IMR-90 (cell line): ENCODE data around the gene DYNLRB1. TPM values are rescaled to one million over a fixed set of nuclear protein-coding genes. Genes with fewer than 3 reads are reported as not detected.

Experiments
- ATAC-seq: fragments of 200-7000 bp; cut with Tn5 transposase; 2 replicates; pipeline ENCODE4 v1.9.1; 2020; ENCODE audit warnings: low read depth, mild to moderate bottlenecking, moderate library complexity
- BruUV-seq: library from RNA; stranded (reverse); fragments of 400-500 nt; replicated peaks from 2 replicates; lab custom pipeline; 2021; lab: Mats Ljungman, UMichigan
- CTCF ChIA-PET: fragments of 300-600 bp; formaldehyde crosslinking; extraction: SDS; loops from one replicate; lab custom pipeline; 2021; ENCODE audit warnings: antibody characterized with exemption; lab: Yijun Ruan, JAX
- POLR2A ChIA-PET: fragments of 300-600 bp; sonication (Branson Sonifier 250); formaldehyde crosslinking; loops from one replicate; lab custom pipeline; 2022; ENCODE audit warnings: antibody characterized with exemption; ENCODE audit not compliant: unreplicated experiment; lab: Charles Lee
- DNase-seq: peaks from one replicate; pipeline ENCODE4 v3.0.0; 2013
- H2AFZ ChIP-seq: replicated peaks from 2 replicates; pipeline ENCODE3; 2013; ENCODE audit warnings: low read length, mild to moderate bottlenecking; ENCODE audit not compliant: poor library complexity
- H2AK5ac ChIP-seq: 2 replicates; pipeline ENCODE4 v1.6.1; 2013; ENCODE audit warnings: low read depth, low read length, inconsistent platforms
- H2AK9ac ChIP-seq: replicated peaks from 2 replicates; pipeline ENCODE3; 2013; ENCODE audit warnings: mild to moderate bottlenecking, low read depth, low read length, moderate library complexity; ENCODE audit not compliant: poor library complexity
- H2BK120ac ChIP-seq: 2 replicates; pipeline ENCODE4 v1.6.1; 2013; ENCODE audit warnings: low read depth, low read length, inconsistent platforms
- H2BK15ac ChIP-seq: 3 replicates; pipeline ENCODE4 v1.6.1; 2013; ENCODE audit warnings: low read depth, low read length, inconsistent platforms
- H2BK20ac ChIP-seq: 2 replicates; pipeline ENCODE4 v1.6.1; 2013; ENCODE audit warnings: low read depth, mild to moderate bottlenecking, inconsistent platforms, low read length, moderate library complexity
- H2BK5ac ChIP-seq: 2 replicates; pipeline ENCODE4 v1.6.1; 2013; ENCODE audit warnings: mild to moderate bottlenecking, low read depth, low read length, inconsistent platforms; ENCODE audit not compliant: poor library complexity, severe bottlenecking
- H3K14ac ChIP-seq: replicated peaks from 2 replicates; pipeline ENCODE4 v1.6.1; 2013; ENCODE audit warnings: low read depth, low read length, inconsistent platforms
- H3K18ac ChIP-seq: 2 replicates; pipeline ENCODE4 v1.6.1; 2013; ENCODE audit warnings: low read depth, low read length, control low read depth
- H3K23ac ChIP-seq: 2 replicates; pipeline ENCODE4 v1.6.1; 2013; ENCODE audit warnings: low read depth, low read length, inconsistent platforms
- H3K27ac ChIP-seq: 2 replicates; pipeline ENCODE4 v1.5.1; 2013; ENCODE audit warnings: mild to moderate bottlenecking, control low read depth, low read length; ENCODE audit not compliant: insufficient read depth
- H3K27me3 ChIP-seq: 2 replicates; pipeline ENCODE4 v1.6.1; 2013; ENCODE audit warnings: low read length; ENCODE audit not compliant: control insufficient read depth, insufficient read depth
- H3K36me3 ChIP-seq: 2 replicates; pipeline ENCODE4 v1.6.1; 2013; ENCODE audit warnings: low read length, mixed read lengths; ENCODE audit not compliant: control insufficient read depth, insufficient read depth
- H3K4ac ChIP-seq: 2 replicates; pipeline ENCODE4 v1.6.1; 2013; ENCODE audit warnings: low read depth, low read length, inconsistent platforms
- H3K4me1 ChIP-seq: 2 replicates; pipeline ENCODE4 v1.6.1; 2013; ENCODE audit warnings: low read length, mixed read lengths; ENCODE audit not compliant: control insufficient read depth, insufficient read depth
- H3K4me2 ChIP-seq: 2 replicates; pipeline ENCODE4 v1.6.1; 2013; ENCODE audit warnings: low read depth, mild to moderate bottlenecking, control low read depth, low read length, moderate library complexity
- H3K4me3 ChIP-seq: 2 replicates; pipeline ENCODE4 v1.5.1; 2013; ENCODE audit warnings: low read depth, mild to moderate bottlenecking, control low read depth, low read length, moderate library complexity; ENCODE audit not compliant: insufficient read depth
- H3K56ac ChIP-seq: 2 replicates; pipeline ENCODE4 v1.6.1; 2013; ENCODE audit warnings: low read length, inconsistent platforms; ENCODE audit not compliant: insufficient read depth; ENCODE audit errors: extremely low read depth
- H3K79me1 ChIP-seq, 2 experiments: 2 replicates each; pipeline ENCODE4 v1.6.1; 2013; ENCODE audit warnings: low read length in 2 of 2, inconsistent platforms in 1 of 2, low read depth in 1 of 2
- H3K9ac ChIP-seq: 2 replicates; pipeline ENCODE4 v1.6.1; 2013; ENCODE audit warnings: low read depth, low read length, control low read depth
- H3K9me1 ChIP-seq: 2 replicates; pipeline ENCODE4 v1.6.1; 2013; ENCODE audit warnings: low read length, inconsistent platforms; ENCODE audit not compliant: insufficient read depth
- H3K9me3 ChIP-seq: 2 replicates; pipeline ENCODE4 v1.6.1; 2013; ENCODE audit warnings: low read length; ENCODE audit not compliant: control insufficient read depth, insufficient read depth
- H4K20me1 ChIP-seq: 2 replicates; pipeline ENCODE4 v1.6.1; 2013; ENCODE audit warnings: low read length, inconsistent platforms; ENCODE audit not compliant: insufficient read depth
- H4K5ac ChIP-seq: 2 replicates; pipeline ENCODE4 v1.6.1; 2013; ENCODE audit warnings: mild to moderate bottlenecking, low read depth, low read length, control low read depth
- H4K8ac ChIP-seq, 2 experiments: 2 replicates each; pipeline ENCODE4 v1.6.1; 2013; ENCODE audit warnings: low read depth in 2 of 2, low read length in 2 of 2, control low read depth in 1 of 2, inconsistent platforms in 1 of 2
- H4K91ac ChIP-seq: 2 replicates; pipeline ENCODE4 v1.6.1; 2013; ENCODE audit warnings: low read depth, low read length, inconsistent platforms; ENCODE audit not compliant: insufficient read depth
- CEBPB ChIP-seq: IDR thresholded peaks from 2 replicates; pipeline ENCODE4 v1.6.1; 2012; ENCODE audit warnings: low read depth, low read length, improper control_type of control experiment
- CHD1 ChIP-seq: IDR thresholded peaks from 2 replicates; pipeline ENCODE4 v1.6.1; 2012; ENCODE audit warnings: low read depth, low read length, improper control_type of control experiment
- CTCF ChIP-seq: conservative IDR thresholded peaks from 2 replicates; pipeline ENCODE4 v1.5.1; 2012; ENCODE audit warnings: mild to moderate bottlenecking, low read depth, low read length, improper control_type of control experiment
- ELK1 ChIP-seq: fragments of 150-350 bp; IDR thresholded peaks from 2 replicates; pipeline ENCODE4 v1.6.1; 2016; ENCODE audit warnings: low read depth, mild to moderate bottlenecking, low read length, moderate library complexity, borderline replicate concordance
- FOS ChIP-seq: fragments of 150-350 bp; IDR thresholded peaks from 2 replicates; pipeline ENCODE4 v1.6.1; 2016; ENCODE audit warnings: low read depth, low read length
- MAFK ChIP-seq: IDR thresholded peaks from 2 replicates; pipeline ENCODE4 v1.6.1; 2012; ENCODE audit warnings: low read depth, low read length, improper control_type of control experiment
- MXI1 ChIP-seq: IDR thresholded peaks from 2 replicates; pipeline ENCODE4 v1.6.1; 2012; ENCODE audit warnings: low read depth, mild to moderate bottlenecking, low read length, moderate library complexity, borderline replicate concordance
- NFE2L2 ChIP-seq: fragments of 150-350 bp; IDR thresholded peaks from 2 replicates; pipeline ENCODE4 v1.6.1; 2016; ENCODE audit warnings: low read depth, mild to moderate bottlenecking, low read length
- POLR2A ChIP-seq: IDR thresholded peaks from 2 replicates; pipeline ENCODE4 v1.6.1; 2012; ENCODE audit warnings: mild to moderate bottlenecking, low read depth, low read length
- RAD21 ChIP-seq: IDR thresholded peaks from 2 replicates; pipeline ENCODE4 v1.6.1; 2012; ENCODE audit warnings: low read length, improper control_type of control experiment
- RCOR1 ChIP-seq: IDR thresholded peaks from 2 replicates; pipeline ENCODE4 v1.6.1; 2012; ENCODE audit warnings: mild to moderate bottlenecking, low read length, improper control_type of control experiment; ENCODE audit not compliant: insufficient replicate concordance
- RFX5 ChIP-seq: IDR thresholded peaks from 2 replicates; pipeline ENCODE4 v1.8.0; 2012; ENCODE audit warnings: low read depth, mild to moderate bottlenecking, low read length, moderate library complexity
- SMC3 ChIP-seq: fragments of 150-350 bp; IDR thresholded peaks from 2 replicates; pipeline ENCODE4 v1.6.1; 2016; ENCODE audit warnings: low read depth, mild to moderate bottlenecking, antibody characterized with exemption, low read length, moderate library complexity
- USF2 ChIP-seq: fragments of 150-350 bp; IDR thresholded peaks from 2 replicates; pipeline ENCODE4 v1.6.1; 2017; ENCODE audit warnings: mild to moderate bottlenecking, antibody characterized with exemption, low read length, low read depth
- WGBS, 2 experiments: methylation state at CpG; one replicate each; pipeline versions ENCODE4 v1.1.5 to v1.1.7; 2013; ENCODE audit warnings: missing lambda C conversion rate in 2 of 2; ENCODE audit not compliant: insufficient read length in 1 of 2; ENCODE audit errors: extremely low coverage in 2 of 2; 5-methylcytosine and 5-hydroxymethylcytosine counted together
- dilution Hi-C: fragments of 300-500 bp; cut with HindIII; formaldehyde crosslinking; loops from one replicate; pipeline ENCODE4 v1.14.3; 2018; ENCODE audit warnings: low sequenced_read_pairs; ENCODE audit not compliant: unreplicated experiment
- in situ Hi-C: fragments of 300-500 bp; cut with MboI; formaldehyde crosslinking; loops from 3 replicates; pipeline ENCODE4 v1.14.3; 2019; ENCODE audit warnings: low sequenced_read_pairs, inconsistent platforms, mixed read lengths
- intact Hi-C: fragments of 100-400 bp; cut with micrococcal nuclease; formaldehyde crosslinking; loops from 2 replicates; pipeline ENCODE4 v1.10.0; 2022
- polyA plus RNA-seq, 3 experiments: library from polyadenylated mRNA; depleted of rRNA; stranded (reverse); fragments of >200 nt; gene quantifications; 2 replicates each; pipeline ENCODE4 v1.2.3, GENCODE V29; 2012; ENCODE audit warnings: low replicate concordance in 1 of 3
- total RNA-seq: library from RNA; depleted of rRNA; stranded (reverse); fragments of >200 nt; gene quantifications from 2 replicates; pipeline ENCODE4 v1.2.3, GENCODE V29; 2012

Gene DYNLRB1
- total and polyA plus RNA-seq, 2 of the 4 experiments (the other 2 are of a cell fraction) = 82.4 to 380 TPM

- Histone ChIP-seq H3K14ac (no peak overlapping the region), H4K5ac (no peak overlapping the region), H3K36me3 (peaks cover 45% of the 10 kb centered on the region), H4K91ac (no peak overlapping the region), H2BK15ac (no peak overlapping the region), H3K4me1 (no peaks in the 10 kb centered on the region), H3K23ac (no peak overlapping the region), H4K8ac (no peak overlapping the region), H3K27ac (no peak overlapping the region), H2AK9ac (no peak overlapping the region), H2AK5ac (no peak overlapping the region), H3K4ac (no peak overlapping the region), H2BK20ac (no peak overlapping the region), H3K79me1 (peaks cover 4 to 32% of the 10 kb centered on the region in 2 experiments), H3K27me3 (no peaks in the 10 kb centered on the region), H3K18ac (no peak overlapping the region), H3K4me2 (no peak overlapping the region), H3K9ac (no peak overlapping the region), H3K9me3 (no peaks in the 10 kb centered on the region), H2AFZ (no peak overlapping the region), H3K9me1 (no peaks in the 10 kb centered on the region), H2BK120ac (no peak overlapping the region), H4K20me1 (peaks cover 9% of the 10 kb centered on the region), H3K4me3 (no peak overlapping the region), H3K56ac (no peak overlapping the region), H2BK5ac (no peak overlapping the region)
- no peak for ATAC-seq
- dilution Hi-C loops = no loop called here
- TF ChIP-seq ELK1 (no peak), CTCF (no peak), USF2 (no peak), SMC3 (no peak), FOS (no peak), RCOR1 (no peak), POLR2A (no peak), CHD1 (no peak), RAD21 (no peak), RFX5 (no peak), MXI1 (no peak), MAFK (no peak), CEBPB (no peak), NFE2L2 (no peak)
- ChIA-PET CTCF (interaction anchor here (0.6 kb wide), 1 partner anchor 119 kb away, joined by 3 read pairs; no protein-coding TSS in a partner anchor), POLR2A (no interaction called here)
- 96% methylated on average over 5 of the region's 15 CpGs; no CpG with 5 or more reads in 1 of the 2 experiments for WGBS, 2 experiments
- intact Hi-C loops = no loop called here
- in situ Hi-C loops = no loop called here
- no peak for DNase-seq
- no TSS peak for BruUV-seq
Measured at GRCh38 chr20:34540596-34541263, 24.5 kb downstream of the DYNLRB1 start.
